Right ventricle myocardium inferior (tissue), 1 donor: Measurements from ENCODE around the gene NKD1. TPM values are rescaled to one million over a fixed set of nuclear protein-coding genes. Genes with fewer than 3 reads are reported as not detected.

Experiments used
- ATAC-seq: fragments of 200-7000 bp; cut with Tn5 transposase; one replicate; pipeline ENCODE4 v1.9.1; 2020; ENCODE audit warnings: mild to moderate bottlenecking, moderate library complexity
- DNase-seq: peaks from one replicate; pipeline ENCODE4 v3.0.0; 2021; ENCODE audit errors: missing footprints
- intact Hi-C: fragments of 100-400 bp; cut with DNase I; formaldehyde crosslinking; loops from one replicate; pipeline ENCODE4 v1.11.0; 2022
- total RNA-seq: library from RNA; stranded (reverse); fragmentation: NEBNext Ultra II Directional; extraction: Animal tissue kit (Norgen Biotek cat#: 25700); gene quantifications from one replicate; pipeline ENCODE4 v1.2.1, GENCODE V29; 2021
- donor health status: DM: no; HTN: yes; CAD: no; lungs with severe emphysema.

NKD1 gene
- total RNA-seq, 1 donor from 2014 or later = 0.43 TPM

- ATAC-seq (no peak), DNase-seq (no peak)
- intact Hi-C loops = loop anchor here (5.0 to 10.0 kb wide), 3 partner anchors 79 to 641 kb away; partner anchors contain the start of gene CNEP1R1
Observed at GRCh38 chr16:50668368-50669008, 120.3 kb downstream of the NKD1 start.

- no peak for DNase-seq
- no peak for ATAC-seq
- intact Hi-C loops = loop anchor here (5.0 to 10.0 kb wide), 3 partner anchors 78 to 642 kb away; partner anchors contain the start of gene CNEP1R1
Observed at GRCh38 chr16:50669741-50670140, 121.5 kb downstream of the NKD1 start.

GRCh38 chr16:50670476-50670875, 122.3 kb downstream of the NKD1 start:
- DNase-seq (no peak), ATAC-seq (no peak)
- intact Hi-C loops = no loop called here

GRCh38 chr16:50671644-50672260, 123.6 kb downstream of the NKD1 start:
- intact Hi-C loops = no loop called here

GRCh38 chr16:50673496-50674275, 125.5 kb downstream of the NKD1 start:
- intact Hi-C loops = no loop called here

More at GRCh38 chr16:50671644-50672260, 123.6 kb downstream of the NKD1 start:
- no peak for DNase-seq
- no peak for ATAC-seq

GRCh38 chr16:50674831-50675230, 126.6 kb downstream of the NKD1 start:
- DNase-seq (no peak), ATAC-seq (no peak)
- intact Hi-C loops = no loop called here

More at GRCh38 chr16:50673496-50674275, 125.5 kb downstream of the NKD1 start:
- no peak for ATAC-seq
- DNase-seq = no peak

GRCh38 chr16:50675686-50676610, 127.8 kb downstream of the NKD1 start:
- intact Hi-C loops = no loop called here
- DNase-seq = no peak
- ATAC-seq = no peak

- intact Hi-C loops = no loop called here
- ATAC-seq = no peak
Observed at GRCh38 chr16:50676684-50677225, 128.6 kb downstream of the NKD1 start.

GRCh38 chr16:50677351-50677750, 129.2 kb downstream of the NKD1 start:
- intact Hi-C loops = no loop called here
- DNase-seq (no peak), ATAC-seq (no peak)

More at GRCh38 chr16:50676684-50677225, 128.6 kb downstream of the NKD1 start:
- DNase-seq = no peak

- DNase-seq (no peak), ATAC-seq (no peak)
- intact Hi-C loops = no loop called here
Observed at GRCh38 chr16:50678531-50678930, 130.3 kb downstream of the NKD1 start.

GRCh38 chr16:50679266-50679665, 131.1 kb downstream of the NKD1 start:
- DNase-seq (no peak), ATAC-seq (no peak)
- intact Hi-C loops = no loop called here

- intact Hi-C loops = no loop called here
- no peak for DNase-seq
- ATAC-seq = no peak
Observed at GRCh38 chr16:50679676-50680555, 131.7 kb downstream of the NKD1 start.

GRCh38 chr16:50680556-50680893, 132.3 kb downstream of the NKD1 start:
- intact Hi-C loops = no loop called here
- DNase-seq = no peak
- ATAC-seq = no peak

- ATAC-seq = peak; percentile 40
- intact Hi-C loops = no loop called here
- DNase-seq = peak; percentile 82
Observed at GRCh38 chr16:50681021-50681885, 133.1 kb downstream of the NKD1 start, which contains the start of gene SNX20. Gene SNX20 (minus strand): TSS chr16:50681312. CDS start chr16:50677526, 3,786 bp downstream.

GRCh38 chr16:50683689-50684374, 135.6 kb downstream of the NKD1 start:
- no peak for ATAC-seq
- DNase-seq = no peak
- intact Hi-C loops = no loop called here
